Lung microvascular endothelial cell (primary cell): ENCODE measurements around the gene HOXD8. TPM values are rescaled to one million over a fixed set of nuclear protein-coding genes. Genes with fewer than 3 reads are reported as not detected.

Source experiments
- DNase-seq, 2 donors: peaks; one replicate each; pipeline versions ENCODE4 v3.0.0 to v3.0.0-alpha.2; 2010; ENCODE audit warnings: low read depth in 2 of 2
- total RNA-seq: library from RNA; depleted of rRNA; stranded (reverse); fragments of >200 nt; gene quantifications from 2 replicates; pipeline ENCODE4 v1.2.1, GENCODE V29; 2014

HOXD8 gene
- total RNA-seq, 1 donor from 2014 or later, result 27.4 TPM

DNA sequence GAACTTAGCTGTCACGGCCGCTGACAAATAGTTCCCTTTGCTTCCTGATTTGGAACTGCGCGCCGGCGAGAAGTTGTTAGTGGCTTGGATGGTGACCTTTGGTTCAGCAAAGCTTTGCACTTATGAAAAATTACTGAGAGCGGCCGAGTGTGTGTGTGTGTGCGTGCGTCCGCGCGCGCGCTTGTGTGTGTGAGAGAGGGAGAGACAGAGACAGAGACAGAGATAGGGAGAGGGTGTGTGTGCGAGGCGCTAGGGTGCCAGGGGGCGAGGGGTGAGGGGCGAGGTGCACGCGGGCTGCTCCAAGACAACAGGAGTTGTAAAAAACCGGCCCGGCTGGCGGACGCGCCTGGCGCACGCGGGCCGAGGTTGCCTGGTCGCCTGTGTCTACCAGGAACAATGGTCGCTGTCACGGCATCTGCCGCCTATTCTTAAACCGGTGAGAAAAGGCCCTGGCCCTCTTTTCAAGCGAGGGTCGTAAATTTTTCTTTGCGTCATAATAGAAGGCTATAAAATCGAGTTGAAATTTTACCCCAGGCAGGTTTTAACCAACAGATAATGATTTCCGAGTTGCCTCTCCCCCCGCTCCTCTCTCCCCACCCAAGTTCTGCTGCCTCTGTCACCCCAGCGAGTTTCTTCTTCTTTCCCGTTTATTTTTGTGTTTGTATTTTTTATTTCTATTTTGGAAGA lies 28.1 kb downstream of the HOXD8 start:
- no peak for DNase-seq

DNA sequence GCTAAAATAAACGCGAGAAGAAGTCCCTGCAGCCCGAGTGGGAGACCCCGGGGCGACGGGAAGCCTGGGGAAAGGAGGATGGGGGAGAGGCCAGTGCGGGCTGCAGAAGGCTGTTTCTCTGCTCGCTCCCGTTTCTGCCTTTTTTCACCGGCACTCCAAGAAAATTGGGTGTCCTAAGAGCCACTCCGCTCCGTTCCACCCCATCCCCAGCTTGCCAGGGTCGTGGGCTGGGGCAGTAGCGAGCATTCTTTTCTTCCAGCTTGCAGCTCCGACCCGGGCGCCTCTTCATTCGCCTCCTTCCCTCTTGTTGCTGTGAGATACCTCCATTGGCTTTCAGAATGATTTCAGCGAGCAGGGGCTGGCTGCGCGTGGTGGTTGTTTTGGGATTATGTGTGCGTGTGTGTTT lies 28.7 kb downstream of the HOXD8 start:
- DNase-seq, result no peak

DNA sequence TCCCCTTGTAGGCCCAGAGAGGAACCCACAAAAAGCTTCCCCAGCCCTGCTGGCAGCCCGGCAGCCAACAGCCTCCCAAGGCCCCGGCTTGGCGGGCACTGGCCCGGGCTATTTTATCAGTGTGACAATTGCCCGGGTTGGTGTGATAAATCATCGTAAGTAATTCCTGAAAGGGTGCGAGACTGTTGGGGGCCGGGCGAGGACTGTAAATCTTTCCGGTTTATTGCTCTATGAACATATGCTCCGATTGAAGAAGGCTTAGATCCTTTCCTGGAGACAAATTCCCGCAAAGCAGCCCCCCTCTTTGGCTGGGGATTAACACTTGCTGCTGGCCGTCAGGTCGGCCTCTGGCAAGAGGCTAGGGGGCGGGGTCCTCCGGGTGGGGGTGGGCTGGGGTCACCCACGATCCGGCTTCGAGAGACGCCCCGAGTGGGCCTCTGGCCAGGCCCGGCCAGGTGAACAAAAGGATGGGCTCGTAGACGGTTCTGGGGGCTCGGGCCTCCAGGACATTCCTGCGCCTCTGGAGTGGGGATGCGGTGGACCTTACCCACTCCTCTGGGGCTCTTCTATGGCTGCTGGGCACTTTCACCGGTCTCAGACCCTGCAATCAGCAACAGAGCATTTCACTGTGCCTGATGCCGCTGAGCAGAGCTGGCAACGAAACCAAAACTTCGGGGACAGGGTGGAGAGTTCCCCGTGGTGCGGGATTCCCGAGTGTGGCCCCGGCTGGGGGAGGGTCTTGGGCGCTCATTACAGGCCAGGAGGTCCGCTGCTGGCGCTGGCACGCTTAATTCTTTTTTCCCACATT lies 29.6 kb downstream of the HOXD8 start:
- no peak for DNase-seq

DNA sequence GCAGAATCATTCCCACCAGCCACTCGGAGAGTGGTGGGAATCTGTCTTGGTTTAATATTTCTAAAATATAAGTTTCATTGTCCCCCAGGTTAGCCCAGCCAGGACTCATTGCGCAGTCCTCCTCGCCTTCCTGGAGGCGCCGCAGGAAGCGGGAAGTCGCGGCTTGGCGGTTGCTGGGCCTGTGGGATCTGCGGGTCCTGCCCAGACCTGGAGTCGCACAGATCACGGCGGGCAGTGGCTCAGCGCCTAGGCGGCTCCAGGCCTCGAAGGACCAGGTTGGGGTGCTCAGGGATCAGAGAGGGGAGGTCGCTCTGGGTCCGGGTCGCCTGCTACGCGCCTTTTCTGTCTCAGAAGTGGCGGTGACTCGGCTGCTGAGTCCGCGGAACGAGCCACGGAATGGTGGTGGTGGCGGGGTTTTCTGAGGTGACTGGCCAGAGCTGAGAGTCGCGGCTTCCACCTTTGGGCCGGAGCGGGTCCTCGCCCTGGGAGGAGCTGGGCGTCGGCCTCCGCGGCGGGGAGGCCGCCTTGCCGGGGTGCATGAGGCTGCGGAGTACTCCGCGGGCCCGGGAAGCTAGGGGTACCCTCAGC lies 30.3 kb downstream of the HOXD8 start:
- DNase-seq, result no peak

DNA sequence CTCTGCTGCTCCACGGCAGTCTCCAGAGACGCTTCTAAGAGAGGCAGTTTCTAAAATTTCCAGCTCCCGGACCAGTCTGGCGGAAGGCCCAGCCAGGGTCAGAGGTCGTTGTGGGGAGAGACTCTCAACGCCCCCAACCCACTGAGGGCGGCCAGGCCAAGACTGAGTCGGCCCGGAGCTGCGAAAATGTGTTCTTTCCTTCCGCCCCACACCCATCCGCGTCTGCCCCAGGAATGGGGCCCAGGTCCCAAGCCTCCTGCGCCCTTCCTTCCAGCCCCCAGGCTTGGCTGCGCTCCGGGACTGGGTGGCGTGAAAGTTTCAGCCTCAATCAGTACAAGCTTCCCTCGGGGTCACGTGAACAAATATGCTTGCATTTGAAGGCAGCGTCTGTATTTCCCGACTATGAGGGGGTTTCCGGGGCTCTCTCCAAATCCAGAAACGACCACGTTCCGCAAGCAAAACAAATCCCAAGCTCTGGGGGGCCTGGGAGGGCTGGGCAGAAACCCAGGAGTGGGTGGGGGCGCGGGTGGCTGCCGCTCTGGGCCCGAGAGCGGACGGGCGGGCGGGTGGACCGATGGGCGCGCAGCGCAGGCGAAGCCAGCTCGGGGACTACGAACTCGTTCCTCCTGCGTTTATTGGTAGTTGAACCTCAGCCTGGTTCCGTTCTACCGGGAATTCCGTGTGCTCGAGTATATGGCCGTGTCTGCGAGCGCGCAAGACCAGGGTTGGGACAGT lies 30.9 kb downstream of the HOXD8 start:
- no peak for DNase-seq

DNA sequence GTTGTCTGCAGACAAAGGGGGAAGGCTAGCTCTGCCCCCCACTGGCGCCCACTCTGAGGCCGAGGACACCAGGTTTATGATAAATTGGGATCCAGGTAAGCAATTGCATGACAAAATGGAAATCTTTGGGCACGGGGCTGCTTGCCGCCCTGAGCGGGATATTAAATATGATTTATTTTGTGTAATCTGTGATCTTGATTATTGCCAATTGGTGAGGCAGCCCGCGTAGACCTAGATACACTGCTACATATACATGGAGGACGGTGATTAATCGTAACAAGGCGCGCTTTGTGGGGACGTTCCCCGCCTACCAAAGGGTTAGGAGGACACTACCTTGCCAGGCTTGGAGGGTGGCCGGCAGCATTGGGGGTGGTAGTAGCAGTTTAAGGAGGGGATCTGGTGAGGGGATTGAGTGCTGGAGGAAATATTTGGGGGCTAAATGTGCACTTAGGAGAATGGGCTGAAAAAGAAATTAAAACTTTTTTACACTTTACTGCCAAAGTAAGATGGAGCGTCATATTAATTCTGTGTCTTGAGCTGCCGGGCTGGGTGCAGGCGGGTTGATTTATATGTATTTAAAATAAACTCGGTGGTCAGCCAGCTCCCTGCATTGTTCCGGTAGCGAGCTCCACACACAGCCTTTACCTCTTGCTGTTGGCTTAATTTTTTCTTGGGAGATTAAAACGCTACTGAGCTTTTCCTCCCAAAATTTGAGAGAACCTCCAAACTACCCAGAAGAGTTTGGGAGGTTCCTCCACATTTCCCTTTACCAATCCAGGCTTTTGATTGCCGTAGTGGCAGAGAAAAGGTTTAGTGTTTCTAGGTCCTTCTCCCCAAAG lies 31.7 kb downstream of the HOXD8 start:
- no peak for DNase-seq

DNA sequence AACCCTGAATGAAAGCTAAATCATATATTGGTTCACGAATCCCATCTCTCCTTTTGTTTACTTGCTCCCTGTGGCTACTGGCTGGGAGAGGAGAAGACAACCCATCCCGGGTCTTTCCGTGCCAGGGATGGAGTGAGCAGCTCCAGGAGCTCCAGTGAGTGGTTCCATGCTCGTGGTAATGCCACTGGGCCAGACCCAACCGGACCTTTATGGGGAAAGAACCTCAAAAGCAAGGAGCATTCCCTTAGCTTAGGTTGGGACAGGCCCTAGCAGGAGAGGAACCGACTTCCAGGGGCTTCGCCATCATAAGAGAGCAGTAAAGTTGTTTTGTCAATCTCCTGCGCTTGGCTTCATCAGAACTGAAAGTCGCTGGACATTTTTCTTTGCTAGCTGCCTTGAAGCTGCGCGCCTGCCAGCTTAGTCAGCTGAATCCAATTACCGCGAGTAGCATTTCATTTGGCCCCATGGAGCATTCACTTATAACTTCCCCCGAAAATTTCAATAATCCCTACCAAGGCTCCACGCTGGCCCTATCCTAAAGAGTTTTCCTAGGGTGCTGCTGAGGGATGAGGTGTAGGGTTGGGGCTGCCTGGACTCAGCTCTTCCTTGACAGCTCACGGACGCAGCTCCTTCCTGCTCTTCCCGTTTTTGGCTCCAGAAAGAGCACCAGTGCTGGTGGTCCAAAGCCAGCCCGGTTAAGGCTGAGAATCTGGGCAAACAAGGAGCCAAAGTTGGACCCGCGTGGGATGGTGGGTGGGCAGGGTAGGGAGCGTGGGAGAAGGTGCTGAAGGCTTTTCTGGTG lies 32.5 kb downstream of the HOXD8 start:
- DNase-seq, result peak in 1 of 2 donors; percentile 17

DNA sequence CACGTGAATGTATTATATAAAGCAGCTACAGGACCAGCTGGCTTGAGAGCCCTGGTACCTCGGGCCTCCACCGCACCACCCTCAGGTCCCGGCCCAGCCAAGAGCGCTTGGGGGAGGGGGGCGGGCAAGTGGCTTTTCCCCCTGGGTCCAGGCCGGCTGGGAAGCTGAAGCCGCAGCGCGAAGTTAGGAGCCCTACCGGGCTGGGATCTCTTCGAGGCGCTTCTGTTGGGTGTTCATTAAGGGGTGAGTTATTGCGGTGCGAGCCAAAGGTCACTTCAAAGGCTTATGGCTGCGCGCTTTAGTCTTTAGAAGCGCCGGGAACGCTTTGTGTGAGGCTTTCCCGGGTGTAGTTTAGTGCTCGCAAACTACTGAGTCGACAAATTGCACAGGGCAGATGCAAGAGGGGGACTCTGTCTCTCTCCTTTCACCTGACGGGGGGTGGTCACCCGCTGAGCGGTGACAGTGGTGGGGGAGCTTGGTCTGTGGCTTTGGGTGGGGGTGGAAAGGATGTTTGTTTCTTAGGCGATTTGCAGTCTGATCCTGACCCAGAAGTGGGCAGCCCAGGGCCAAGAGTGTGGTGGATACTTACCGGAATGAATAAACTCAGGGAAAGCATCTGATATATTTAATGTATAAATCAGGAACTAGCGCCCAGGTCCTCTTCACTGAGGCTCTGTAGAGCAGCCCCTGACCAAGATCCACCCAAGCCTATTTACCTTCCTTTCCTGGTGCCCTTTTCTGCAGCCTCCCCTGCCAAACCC lies 33.6 kb downstream of the HOXD8 start:
- DNase-seq, result no peak

DNA sequence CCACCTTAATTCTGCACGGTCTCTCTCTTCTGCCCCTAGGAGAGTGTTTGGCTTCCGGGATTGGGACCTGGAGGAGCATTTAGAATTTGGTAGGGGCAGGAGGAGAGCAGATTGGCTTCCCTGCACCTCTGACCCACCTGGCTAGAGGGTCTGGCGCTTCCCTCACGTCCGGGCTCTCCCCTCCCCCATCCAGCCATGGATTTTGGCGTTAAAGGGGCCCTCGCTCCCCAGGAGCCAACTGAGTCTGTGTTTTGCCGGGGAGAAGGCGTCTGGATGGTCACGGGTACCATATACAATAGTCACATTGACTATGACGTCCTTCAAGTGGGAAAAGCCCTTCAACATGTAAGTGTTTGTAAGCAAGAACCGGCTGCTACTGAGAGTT lies 34.2 kb downstream of the HOXD8 start:
- DNase-seq, result no peak

DNA sequence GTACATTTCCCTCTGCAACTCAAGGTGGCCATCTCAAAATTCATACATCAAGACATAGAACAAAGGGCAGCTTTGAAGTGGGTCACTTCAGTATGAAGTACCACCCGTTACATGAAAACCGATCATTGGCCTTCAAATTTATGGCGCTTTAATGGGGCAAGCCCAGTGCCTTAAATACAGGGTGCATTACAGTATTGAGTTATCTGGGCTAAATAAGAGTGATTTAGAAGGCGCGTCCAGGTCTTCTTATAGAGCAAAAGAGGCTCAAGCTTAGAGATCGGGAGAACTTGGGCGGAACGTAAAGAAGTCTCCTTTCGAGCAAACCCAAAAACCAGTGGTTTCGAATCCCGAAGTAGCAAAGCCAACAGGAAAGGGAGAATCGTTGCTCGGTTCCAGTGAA lies 34.7 kb downstream of the HOXD8 start:
- no peak for DNase-seq

DNA sequence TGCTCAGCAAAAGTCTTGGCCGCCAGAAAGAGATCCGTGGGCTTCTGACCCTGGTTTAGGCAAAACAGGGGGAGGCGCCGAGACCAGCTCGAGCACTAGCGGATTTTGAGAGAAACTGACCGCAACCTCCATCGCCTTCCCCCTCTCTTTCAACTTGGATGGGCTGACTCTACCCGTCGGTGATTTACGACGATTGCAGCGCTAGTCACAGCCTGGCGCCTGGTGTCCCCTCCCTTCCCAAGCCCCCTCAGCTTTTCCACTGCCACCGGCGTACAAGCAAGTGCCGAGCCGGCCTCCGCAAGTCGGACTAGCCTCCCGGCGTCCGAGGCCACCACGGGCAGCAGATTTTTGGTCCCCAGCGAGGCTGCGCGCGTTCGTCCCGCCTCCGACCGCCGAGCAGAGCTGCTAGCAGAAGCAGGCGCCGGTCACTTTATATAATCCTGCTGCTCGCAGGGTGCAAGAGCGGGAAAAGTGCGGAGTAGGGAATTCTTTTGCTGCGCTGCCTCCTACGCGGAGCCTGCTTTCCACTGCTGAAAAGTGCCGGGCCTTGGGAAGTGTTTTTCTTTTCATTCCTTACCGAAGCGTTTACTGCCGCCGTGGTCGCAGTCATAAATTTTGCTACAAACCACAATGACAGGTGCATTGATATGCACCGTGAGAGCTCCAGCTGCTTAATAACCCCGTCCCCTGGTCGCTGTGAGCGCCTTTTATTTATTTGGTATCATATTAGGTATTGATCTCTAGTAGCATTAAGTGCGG lies 35.3 kb downstream of the HOXD8 start:
- DNase-seq, result peak in 1 of 2 donors; percentile 19

DNA sequence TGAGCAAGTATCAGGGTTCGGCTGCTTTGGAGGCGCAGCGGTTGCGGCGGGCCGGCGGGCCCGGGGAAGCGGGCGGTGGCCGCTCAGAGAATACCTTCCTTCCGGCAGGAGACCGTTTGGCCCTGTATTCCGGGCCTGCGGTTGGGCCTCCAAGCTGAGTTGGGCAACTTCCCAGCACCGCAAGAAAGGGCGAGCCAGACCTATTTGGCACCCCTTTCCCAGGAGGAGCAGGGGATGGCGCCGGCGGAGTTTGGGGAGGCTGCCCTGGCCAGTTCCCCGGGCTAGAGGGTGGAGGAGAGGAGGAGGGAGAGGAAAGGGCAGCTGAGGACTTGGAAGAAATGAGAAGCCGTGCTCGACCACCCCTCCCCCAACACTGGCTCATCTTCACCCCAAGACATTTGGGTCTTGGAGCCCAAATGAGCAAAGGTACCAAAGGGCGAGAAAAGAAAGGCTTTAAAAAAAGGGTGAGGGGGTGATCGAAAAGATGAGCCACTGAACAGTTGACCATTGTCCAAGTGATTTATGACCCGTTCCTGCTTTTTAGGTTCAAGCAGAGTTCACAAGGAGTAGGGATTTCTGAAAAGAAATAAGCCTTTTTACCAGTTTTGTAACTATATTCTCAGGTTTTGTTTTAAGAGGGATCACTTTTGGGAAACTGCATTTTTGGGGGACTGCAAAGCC lies 36.0 kb downstream of the HOXD8 start:
- no peak for DNase-seq

DNA sequence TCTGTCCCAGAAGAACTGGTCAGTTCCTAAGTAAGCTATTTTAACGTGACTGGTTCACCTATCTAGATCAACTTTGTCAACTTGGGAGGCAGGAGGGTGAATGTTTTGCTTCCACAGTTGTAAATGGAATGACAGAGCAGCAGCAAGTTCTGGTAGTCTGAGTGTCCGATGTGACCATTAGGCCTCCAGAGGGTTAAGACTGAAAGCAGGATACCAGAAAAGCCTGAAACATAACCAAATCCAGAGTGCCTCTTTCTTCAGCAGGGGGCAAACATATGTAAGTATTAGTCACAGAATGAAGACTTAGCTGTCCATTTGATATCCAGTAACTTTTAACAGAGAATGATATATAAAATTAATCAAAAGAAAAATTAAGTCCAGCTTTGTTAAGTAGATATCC lies 36.8 kb downstream of the HOXD8 start:
- no peak for DNase-seq

DNA sequence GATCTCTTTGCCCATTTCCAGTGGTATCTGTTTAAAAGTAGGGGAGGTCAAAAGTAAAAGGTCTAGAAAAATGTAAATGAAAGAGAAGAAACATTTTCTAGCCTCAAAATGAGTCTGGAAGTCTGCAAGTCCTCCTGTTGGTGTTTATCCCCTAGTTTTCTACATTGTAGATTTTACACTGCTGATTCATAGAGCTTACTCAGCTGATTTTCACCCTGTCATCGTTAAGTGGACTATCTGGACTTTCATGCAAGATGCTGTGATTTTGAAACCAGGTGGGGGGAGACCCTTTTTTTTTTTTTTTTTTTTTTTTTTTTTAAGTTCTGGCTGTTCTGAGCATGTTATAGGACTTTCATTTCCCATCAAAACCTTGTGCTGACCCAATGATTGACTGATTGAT lies 37.9 kb downstream of the HOXD8 start:
- DNase-seq, result no peak

DNA sequence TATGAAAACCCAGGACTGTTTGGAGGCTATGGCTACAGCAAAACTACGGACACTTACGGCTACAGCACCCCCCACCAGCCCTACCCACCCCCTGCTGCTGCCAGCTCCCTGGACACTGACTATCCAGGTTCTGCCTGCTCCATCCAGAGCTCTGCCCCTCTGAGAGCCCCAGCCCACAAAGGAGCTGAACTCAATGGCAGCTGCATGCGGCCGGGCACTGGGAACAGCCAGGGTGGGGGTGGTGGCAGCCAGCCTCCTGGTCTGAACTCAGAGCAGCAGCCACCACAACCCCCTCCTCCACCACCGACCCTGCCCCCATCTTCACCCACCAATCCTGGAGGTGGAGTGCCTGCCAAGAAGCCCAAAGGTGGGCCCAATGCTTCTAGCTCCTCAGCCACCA lies 39.7 kb downstream of the HOXD8 start:
- DNase-seq, result no peak

DNA sequence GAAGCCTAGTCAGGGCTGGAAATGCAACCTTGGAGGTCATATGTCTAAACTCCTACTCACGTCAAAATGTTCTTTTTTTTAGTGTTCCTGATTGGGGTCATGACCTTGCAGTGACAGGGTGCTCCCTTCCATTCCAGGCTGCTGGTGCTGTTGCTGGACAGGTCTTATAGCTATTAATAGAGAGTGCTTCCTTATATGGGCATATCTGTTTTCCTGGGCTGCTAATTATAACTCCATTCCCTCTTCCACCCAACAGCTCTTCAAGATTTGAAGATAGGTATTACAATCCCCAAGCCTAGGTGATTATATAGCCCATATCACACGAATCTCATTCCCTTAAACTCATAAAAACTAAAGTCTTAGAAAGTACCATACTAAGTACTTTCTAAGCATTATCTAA lies 40.2 kb downstream of the HOXD8 start:
- DNase-seq, result no peak

DNA sequence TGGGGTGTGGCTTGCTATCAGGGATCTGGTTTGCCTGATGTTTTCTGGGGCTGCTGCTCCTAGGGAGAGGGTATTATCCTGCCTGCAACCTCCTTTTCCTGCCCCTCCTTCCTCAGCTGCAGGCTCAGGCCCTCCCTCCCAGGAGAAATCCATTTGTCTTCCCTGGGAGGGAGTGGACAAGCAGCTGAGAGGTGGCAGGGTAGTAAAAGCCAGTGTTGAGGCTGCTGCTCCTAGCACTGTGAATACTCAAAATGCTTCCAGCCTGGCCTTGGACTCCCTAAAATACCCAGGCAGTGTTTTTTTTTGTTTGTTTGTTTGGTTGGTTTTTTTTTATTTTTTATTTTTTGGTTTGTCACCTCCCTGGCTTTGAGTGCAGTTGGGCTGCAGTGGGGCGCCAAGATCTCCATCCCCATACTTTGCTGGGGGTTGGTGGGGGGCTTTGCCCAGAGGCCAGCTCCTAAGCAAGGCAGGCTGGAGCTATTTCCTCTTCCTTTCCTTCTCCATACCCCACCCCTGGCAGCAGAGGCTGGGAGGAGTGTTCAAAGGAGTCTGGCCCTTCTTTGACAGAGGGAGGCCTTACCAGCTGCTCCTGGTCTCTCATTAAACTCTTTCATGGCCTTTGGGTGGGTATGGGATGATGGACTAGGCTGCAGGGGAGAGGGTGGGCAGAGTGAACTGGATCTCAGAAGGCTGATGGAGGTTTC lies 41.2 kb downstream of the HOXD8 start:
- no peak for DNase-seq
